Stimulated activated effector memory CD8-positive, alpha-beta T cell treated with anti-CD3 and anti-CD28 coated beads, Interleukin-12 subunit alpha, Interleukin-12 subunit beta, amount 100 ng/mL, for 72 hours (primary cell): Measurements from ENCODE around the gene AJAP1.

Source experiments
- ATAC-seq: fragments of 150-1000 bp; cut with Tn5 transposase; 2 replicates; pipeline ENCODE4 v1.10.0; 2021
- DNase-seq, 2 donors: peaks; one replicate each; pipeline ENCODE4 v3.0.0; 2021 to 2022; ENCODE audit warnings: low spot score in 2 of 2
- H3K27ac Mint-ChIP-seq: one replicate; pipeline ENCODE4 v1.8.0; 2022; ENCODE audit warnings: mild to moderate bottlenecking, mixed read lengths
- H3K36me3 Mint-ChIP-seq: one replicate; pipeline ENCODE4 v1.8.0; 2022; ENCODE audit warnings: mild to moderate bottlenecking, mixed read lengths
- H3K4me1 Mint-ChIP-seq: one replicate; pipeline ENCODE4 v1.8.0; 2022; ENCODE audit warnings: mixed read lengths
- H3K4me3 Mint-ChIP-seq: one replicate; pipeline ENCODE4 v1.8.0; 2022; ENCODE audit warnings: mild to moderate bottlenecking, mixed read lengths
- H3K9me3 Mint-ChIP-seq: one replicate; pipeline ENCODE4 v1.8.0; 2022; ENCODE audit warnings: mixed read lengths

Gene AJAP1

DNA sequence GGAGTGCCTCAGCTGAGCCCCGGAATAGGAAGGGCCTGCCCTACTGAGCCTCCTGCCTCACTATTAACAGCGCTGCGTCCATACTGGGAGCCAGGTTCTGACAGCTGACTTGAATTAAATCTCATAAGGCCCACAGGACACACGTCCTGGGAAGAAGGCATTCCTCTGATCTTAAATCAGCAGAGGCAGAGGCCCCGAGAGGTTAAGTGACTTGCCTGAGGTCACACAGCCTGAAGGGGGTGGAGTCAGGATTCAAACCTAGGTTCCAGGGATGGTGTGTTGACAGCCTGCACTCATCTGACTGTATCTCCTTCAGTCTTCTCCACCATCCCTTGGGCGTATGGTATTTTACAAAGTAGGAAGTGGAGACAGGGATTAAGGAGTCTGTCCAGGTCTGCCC lies 79.8 kb downstream of the AJAP1 start:
- Mint-ChIP-seq H3K27ac (no peak overlapping the region), H3K9me3 (peaks cover 4% of the 10 kb centered on the region), H3K4me3 (no peak overlapping the region), H3K36me3 (no peaks in the 10 kb centered on the region), H3K4me1 (no peaks in the 10 kb centered on the region)
- DNase-seq: no peak
- ATAC-seq: no peak

DNA sequence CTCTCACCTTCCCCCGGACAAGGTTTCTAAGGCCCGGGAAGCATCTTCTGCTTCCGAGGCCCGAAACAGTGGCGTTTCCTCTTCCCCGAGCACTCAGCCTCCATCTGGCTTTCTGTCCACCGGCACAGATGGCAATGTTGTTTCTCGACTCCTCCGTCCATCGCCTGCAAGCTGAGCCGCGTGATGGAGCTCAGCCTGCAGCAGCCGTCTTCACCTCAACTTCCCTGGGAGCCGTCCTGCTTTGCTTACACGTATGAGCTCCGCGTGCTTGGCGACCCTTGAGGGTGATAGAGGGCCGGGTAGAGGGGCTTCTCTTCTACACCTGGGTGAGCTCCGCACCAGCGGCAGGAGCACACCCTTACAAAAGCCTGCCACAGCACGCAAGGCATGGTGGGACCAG lies 80.4 kb downstream of the AJAP1 start:
- ATAC-seq (no peak), DNase-seq (no peak)
- peaks cover 4% of the 10 kb centered on the region for H3K9me3 Mint-ChIP-seq
- no peaks in the 10 kb centered on the region for H3K4me1 Mint-ChIP-seq
- no peaks in the 10 kb centered on the region for H3K36me3 Mint-ChIP-seq
- no peak overlapping the region for H3K27ac Mint-ChIP-seq
- H3K4me3 Mint-ChIP-seq: no peak overlapping the region

DNA sequence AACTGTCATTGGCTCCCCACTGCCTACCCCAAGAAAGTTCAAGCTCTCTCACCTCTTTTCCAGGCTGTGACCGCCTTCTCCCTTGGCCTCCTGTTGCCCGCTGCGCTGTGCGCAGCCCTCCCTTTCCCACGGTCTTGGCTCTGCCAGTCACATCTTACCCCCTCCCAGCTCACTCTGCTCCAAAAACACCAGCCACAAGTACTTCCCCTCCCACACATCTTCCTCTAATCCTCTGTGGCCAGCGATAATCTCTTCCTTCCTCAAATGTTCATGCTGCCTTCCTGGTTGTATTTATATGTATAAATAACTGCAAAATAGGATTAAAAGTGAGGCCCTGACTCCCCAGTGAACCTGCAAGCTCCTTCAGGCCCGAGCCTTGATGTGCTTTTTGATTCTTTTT lies 81.8 kb downstream of the AJAP1 start:
- no peak overlapping the region for H3K27ac Mint-ChIP-seq
- no peaks in the 10 kb centered on the region for H3K4me1 Mint-ChIP-seq
- H3K36me3 Mint-ChIP-seq: no peaks in the 10 kb centered on the region
- no peak for DNase-seq
- H3K4me3 Mint-ChIP-seq: no peak overlapping the region
- peaks cover 4% of the 10 kb centered on the region for H3K9me3 Mint-ChIP-seq
- ATAC-seq: no peak

DNA sequence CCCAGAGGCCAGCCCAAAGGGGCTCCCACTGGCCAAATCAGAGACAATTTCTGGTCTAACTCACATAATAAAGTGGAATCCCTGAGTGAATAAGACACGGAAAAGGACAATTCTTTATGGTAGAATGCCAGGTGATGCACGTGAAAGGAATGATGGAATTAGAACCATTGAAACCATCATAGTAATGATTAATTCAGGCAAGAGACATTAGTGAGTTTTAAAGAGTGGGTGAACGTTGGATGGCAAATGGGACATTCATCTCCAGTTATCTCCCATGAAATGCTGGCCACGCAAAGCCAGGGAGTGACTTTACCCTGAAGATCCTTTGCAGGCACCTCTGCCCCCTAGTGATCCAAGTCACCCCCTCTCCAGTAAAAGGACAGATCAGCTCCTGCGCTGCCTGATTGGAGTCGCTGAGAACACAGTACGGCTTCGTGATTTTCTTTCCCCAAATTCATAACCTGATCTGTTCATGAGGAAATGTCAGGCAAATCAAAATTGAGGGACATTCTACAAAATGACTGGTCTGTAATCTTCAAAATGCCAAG lies 87.5 kb downstream of the AJAP1 start:
- DNase-seq (no peak), ATAC-seq (no peak)
- Mint-ChIP-seq H3K4me1 (no peaks in the 10 kb centered on the region), H3K4me3 (no peak overlapping the region), H3K36me3 (no peaks in the 10 kb centered on the region), H3K9me3 (peaks cover 4% of the 10 kb centered on the region), H3K27ac (no peak overlapping the region)

DNA sequence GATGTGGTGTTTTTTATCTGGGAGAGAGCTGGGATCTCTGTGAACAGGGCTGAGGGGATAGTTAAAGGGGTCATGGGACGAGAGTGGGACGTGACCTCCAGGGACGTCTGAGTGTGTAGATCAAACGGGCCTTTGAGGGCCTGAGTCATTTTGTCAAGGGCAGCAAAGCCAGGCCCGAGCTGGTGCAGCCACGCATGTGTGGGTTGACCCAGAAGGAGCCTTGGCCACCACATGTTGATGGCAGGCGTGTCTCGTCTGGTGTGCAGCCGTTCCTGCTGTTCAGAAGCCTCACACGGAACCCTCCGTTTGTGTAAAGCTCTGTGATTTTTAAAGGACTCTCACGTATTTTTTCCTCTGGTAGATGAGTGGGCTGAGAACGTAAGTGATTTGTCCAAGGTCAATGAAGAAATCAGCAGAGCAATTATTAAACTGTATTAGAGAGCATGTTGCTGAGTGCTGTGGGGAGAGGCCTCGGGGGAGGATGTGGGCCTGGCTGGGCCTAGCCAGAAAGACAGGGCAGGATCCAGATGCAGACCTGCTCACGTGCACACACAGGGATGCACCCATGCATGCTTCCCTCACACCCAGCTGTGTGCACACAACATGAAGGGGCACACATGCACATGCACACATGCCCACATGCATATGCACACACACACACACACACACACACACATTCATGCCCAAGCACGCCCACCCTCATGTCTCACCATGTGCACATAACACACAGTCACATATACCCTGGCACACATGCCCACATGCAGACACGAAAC lies 89.8 kb downstream of the AJAP1 start:
- Mint-ChIP-seq H3K36me3 (no peaks in the 10 kb centered on the region), H3K4me3 (no peak overlapping the region), H3K4me1 (no peaks in the 10 kb centered on the region), H3K9me3 (no peaks in the 10 kb centered on the region), H3K27ac (no peak overlapping the region)
- ATAC-seq (no peak), DNase-seq (no peak)

DNA sequence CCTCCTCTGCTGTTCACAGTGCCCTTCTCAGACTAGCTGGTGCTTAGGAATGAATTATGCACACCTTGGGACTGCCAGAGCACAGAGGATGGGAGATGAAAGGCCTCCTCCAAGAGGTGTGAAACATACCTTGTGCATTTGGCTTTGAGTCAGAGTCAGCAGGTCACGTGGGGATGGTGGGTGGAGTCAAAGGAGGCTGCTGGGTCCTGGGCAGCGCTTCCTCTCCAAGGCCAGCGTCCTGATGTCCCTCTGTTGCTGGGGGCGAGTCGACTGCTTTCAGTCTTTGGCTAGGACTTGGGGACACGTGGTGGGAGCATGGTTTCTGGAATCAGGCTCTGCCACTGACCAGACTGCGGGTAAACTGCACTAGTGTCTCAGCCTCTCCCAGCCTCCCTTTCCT lies 91.2 kb downstream of the AJAP1 start:
- DNase-seq (no peak), ATAC-seq (peak; percentile 19)
- Mint-ChIP-seq H3K9me3 (no peaks in the 10 kb centered on the region), H3K4me3 (no peak overlapping the region), H3K36me3 (no peaks in the 10 kb centered on the region), H3K27ac (no peak overlapping the region), H3K4me1 (no peaks in the 10 kb centered on the region)

DNA sequence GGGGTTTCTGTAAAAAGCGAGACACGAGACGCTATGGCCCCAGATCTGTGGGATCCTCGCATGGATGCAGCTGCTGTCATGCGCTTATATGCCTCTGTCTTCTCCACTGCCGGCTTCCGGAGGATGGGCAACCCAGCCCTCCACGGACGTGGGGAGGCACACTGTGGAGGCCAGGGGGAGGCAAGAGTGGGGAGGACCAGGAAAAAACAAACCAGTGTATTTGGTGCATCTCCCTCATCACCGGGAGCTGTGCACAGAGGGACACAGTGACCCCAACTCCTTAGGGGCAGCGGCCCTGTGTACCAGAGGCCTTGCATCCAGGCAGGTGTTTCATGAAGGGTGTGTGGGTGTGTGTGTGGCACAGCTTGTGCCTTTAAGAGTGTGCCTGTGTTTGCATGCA lies 95.0 kb downstream of the AJAP1 start:
- H3K9me3 Mint-ChIP-seq: peaks cover 2% of the 10 kb centered on the region
- DNase-seq (no peak), ATAC-seq (no peak)
- no peaks in the 10 kb centered on the region for H3K4me1 Mint-ChIP-seq
- H3K27ac Mint-ChIP-seq: no peak overlapping the region
- H3K4me3 Mint-ChIP-seq: no peak overlapping the region
- H3K36me3 Mint-ChIP-seq: no peaks in the 10 kb centered on the region

DNA sequence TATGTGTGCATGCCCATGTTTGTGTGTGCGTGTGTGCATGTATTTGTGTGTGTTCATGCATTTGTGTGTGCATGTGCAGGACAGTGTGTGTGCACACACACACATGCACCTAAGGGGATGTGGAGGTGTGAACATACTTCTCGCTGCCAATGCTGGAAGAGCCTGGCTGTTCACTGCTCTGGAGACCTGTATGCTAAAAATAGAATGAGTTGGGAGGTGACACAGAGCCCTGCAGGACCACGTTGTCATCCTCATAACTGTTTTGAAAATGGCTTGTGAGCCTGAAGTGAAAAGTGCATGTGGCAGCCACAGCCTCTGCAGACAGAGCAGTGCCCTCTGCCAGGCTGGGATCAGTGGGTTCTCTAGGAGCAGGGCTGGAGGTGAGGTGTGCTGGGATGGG lies 95.8 kb downstream of the AJAP1 start:
- DNase-seq: no peak
- Mint-ChIP-seq H3K27ac (no peak overlapping the region), H3K4me3 (no peak overlapping the region), H3K9me3 (peaks cover 2% of the 10 kb centered on the region), H3K4me1 (no peaks in the 10 kb centered on the region), H3K36me3 (no peaks in the 10 kb centered on the region)
- no peak for ATAC-seq

DNA sequence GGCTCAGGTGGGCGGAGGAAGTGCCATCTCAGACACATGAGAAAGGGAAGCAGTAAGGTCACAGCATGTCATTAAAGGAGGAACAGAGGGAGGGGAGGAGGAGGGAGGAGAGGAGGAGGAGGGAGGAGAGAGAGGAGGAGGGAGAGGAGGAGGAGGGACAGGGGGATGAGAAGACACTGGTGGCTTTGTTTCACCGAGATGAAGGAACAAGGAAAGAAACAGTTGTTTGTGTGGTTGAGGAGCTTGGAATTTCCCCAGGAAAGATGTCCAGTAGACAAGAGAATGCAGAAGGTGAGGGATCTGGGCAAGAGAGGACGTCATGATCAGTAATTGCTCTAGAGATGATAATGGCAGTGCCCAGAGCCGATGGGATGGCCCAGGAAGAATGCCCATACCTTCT lies 97.7 kb downstream of the AJAP1 start:
- H3K27ac Mint-ChIP-seq: no peak overlapping the region
- no peak for DNase-seq
- H3K4me3 Mint-ChIP-seq: no peak overlapping the region
- no peaks in the 10 kb centered on the region for H3K36me3 Mint-ChIP-seq
- no peak for ATAC-seq
- H3K4me1 Mint-ChIP-seq: no peaks in the 10 kb centered on the region
- peaks cover 2% of the 10 kb centered on the region for H3K9me3 Mint-ChIP-seq

DNA sequence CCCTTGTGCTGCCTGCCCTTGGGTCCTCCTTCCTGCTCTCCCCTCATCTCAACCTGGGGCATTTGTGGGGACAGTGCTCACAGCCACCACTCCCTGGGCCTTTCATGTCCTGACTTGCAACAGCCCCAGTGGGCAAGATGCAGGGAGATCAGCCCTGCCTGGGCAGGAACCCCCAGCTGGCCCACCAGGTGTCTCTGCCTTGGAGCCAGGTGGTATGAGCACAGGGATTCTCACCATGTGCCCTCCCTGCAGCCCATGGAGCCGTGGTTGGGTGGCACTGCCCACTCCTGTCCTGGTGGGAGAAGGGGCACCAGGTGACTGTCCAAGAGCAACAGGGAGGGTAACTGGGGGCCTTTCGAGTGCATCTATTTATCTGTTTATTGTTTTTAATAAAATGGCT lies 100.4 kb downstream of the AJAP1 start:
- no peaks in the 10 kb centered on the region for H3K36me3 Mint-ChIP-seq
- H3K27ac Mint-ChIP-seq: no peak overlapping the region
- ATAC-seq (no peak), DNase-seq (no peak)
- H3K4me3 Mint-ChIP-seq: no peak overlapping the region
- H3K9me3 Mint-ChIP-seq: peaks cover 5% of the 10 kb centered on the region
- no peaks in the 10 kb centered on the region for H3K4me1 Mint-ChIP-seq

DNA sequence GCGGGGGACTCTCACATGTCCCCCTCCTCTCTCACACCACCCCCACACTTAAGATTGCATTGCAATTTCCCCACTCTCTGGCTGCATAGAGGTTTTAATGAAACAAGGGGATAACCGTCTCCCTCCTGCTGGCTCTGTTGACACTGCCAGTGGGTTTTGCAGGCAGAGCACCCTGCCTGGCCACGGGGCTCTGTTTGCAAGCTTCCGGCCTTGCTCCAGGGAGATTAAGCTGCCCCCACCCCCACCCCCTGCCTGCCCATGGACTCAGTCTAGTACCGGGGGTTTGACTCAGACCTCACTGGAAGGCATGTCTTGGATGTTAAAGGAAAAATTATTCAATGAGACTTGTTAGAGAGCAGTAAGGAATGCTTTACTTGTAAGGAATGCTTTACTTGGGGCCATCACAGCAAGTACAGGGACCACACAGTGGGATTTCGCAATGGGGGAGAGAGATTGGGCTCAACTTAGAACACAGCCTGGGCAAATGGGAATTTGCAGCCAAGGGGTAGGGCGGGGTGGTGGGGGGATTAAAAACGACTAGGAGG lies 101.0 kb downstream of the AJAP1 start:
- Mint-ChIP-seq H3K4me3 (no peak overlapping the region), H3K4me1 (no peaks in the 10 kb centered on the region), H3K27ac (no peak overlapping the region), H3K36me3 (no peaks in the 10 kb centered on the region), H3K9me3 (peaks cover 5% of the 10 kb centered on the region)
- ATAC-seq (no peak), DNase-seq (no peak)

DNA sequence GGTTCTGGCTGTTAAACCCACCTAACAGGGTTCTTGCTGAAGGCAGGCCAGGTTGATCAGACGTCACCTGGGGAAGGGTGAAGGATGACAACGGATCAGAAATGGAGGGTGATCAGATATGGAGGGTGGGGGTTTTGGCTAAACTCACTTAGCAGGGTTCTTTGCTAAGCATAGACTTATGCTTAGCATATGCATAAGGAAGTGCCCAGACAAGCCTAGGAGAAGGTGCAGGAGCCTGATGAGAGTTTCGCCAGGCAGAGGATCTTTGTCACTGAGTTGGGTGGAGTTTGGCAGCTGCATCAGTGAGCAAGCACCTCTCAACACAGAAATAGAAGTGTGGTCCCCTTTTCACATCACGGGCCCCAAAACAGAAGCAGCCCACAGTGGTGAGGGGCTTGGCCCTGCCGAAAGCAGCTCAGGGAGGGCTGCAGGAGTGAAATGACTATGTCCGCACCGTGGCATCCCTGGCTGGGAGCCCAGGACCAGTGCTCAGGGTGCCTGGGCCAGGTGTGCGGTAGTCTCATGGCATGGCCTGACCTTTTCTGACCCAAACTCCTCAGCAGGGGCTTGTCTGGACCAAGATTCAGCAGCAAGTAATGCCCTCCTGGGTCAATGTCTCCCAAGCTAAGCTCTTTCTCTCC lies 101.6 kb downstream of the AJAP1 start:
- no peaks in the 10 kb centered on the region for H3K36me3 Mint-ChIP-seq
- ATAC-seq (no peak), DNase-seq (no peak)
- H3K4me3 Mint-ChIP-seq: no peak overlapping the region
- H3K4me1 Mint-ChIP-seq: no peaks in the 10 kb centered on the region
- H3K9me3 Mint-ChIP-seq: peaks cover 5% of the 10 kb centered on the region
- no peak overlapping the region for H3K27ac Mint-ChIP-seq

DNA sequence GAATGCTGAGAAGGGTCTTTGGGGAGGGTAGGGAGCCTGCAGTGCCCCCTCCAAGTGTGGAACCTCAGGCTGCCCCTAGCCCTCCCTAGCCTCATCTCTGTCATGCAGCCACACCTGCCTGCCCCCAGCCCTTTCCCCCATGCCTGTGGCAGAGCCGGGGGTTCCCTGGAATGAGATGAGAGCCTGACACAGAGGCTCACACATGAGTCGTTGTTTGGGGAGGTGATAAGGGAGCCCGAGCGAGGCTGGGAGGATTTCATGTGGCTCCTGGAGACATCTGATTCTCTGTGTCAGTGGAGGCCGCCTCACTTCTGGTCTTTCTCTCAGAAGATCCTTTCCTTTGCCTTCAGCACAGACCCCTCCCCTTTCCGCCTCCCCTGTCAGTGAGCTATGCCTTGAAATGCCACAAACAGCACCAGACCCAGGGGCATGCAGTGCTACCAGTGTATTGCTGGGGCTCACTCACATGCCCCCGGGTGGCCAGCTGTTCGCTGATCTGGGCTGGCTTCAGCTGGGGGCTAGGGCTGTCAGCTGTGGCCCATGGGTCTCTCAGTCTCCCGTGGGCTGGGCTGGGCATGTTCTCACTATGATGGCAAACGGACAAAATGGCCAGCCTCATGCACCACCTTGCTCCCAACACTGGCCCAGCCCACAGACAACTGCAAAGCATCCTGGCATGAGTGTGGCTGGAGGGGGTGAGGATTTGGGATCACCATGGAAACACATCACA lies 102.6 kb downstream of the AJAP1 start:
- DNase-seq: no peak
- H3K4me3 Mint-ChIP-seq: no peak overlapping the region
- ATAC-seq: no peak
- no peaks in the 10 kb centered on the region for H3K4me1 Mint-ChIP-seq
- no peaks in the 10 kb centered on the region for H3K36me3 Mint-ChIP-seq
- no peak overlapping the region for H3K27ac Mint-ChIP-seq
- peaks cover 5% of the 10 kb centered on the region for H3K9me3 Mint-ChIP-seq

DNA sequence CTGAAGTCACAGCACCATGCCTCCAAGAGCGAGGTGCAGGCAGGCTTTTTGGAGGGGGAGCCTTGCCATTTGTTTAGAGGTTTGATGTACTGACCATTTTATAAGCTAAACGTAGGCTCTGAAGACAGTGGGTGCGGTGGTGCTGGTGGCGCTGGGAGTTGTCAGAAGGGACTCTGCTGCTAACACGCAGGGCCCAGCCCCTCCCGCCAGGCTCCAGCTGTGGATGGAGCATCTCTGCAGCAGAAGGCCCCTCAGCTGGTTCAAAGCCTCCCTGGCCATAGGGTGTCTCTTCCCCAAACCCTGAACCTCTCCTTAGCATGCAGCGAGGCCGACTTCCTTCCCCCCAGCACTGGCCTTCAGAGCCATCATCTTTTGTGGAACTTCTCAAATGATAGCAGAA lies 105.3 kb downstream of the AJAP1 start:
- no peaks in the 10 kb centered on the region for H3K4me1 Mint-ChIP-seq
- H3K27ac Mint-ChIP-seq: no peak overlapping the region
- H3K36me3 Mint-ChIP-seq: no peaks in the 10 kb centered on the region
- H3K9me3 Mint-ChIP-seq: peaks cover 3% of the 10 kb centered on the region
- no peak overlapping the region for H3K4me3 Mint-ChIP-seq
- DNase-seq (no peak), ATAC-seq (no peak)

DNA sequence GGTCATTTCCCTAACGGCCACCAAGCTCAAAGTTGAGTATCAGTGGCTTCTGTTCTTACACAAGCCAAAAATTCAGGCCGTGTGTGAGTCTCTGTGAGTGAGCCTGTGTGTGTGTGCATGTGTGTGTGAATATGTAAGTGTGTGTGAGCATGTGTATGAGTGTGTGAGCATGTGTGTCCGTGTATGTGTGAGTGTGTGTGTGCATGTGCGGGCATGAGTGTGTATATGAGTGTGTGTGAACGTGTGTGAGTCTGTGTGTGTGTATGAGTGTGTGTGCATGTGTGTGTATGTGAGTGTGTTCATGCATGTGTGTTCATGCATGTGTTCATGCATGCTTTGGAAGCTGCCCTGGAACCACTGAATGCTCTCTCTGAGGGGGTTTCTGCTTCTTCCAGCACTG lies 105.7 kb downstream of the AJAP1 start:
- H3K4me1 Mint-ChIP-seq: no peaks in the 10 kb centered on the region
- peaks cover 3% of the 10 kb centered on the region for H3K9me3 Mint-ChIP-seq
- H3K27ac Mint-ChIP-seq: no peak overlapping the region
- H3K36me3 Mint-ChIP-seq: no peaks in the 10 kb centered on the region
- no peak overlapping the region for H3K4me3 Mint-ChIP-seq
- ATAC-seq: no peak
- DNase-seq: no peak
